ENCODE measurements around the gene TNFAIP8L2. TPM values are rescaled to one million over a fixed set of nuclear protein-coding genes. Genes with fewer than 3 reads are reported as not detected.

TNFAIP8L2 gene
- total and polyA plus RNA-seq, 2 of the 8 experiments (the other 6 are each of a cell fraction or from before 2014, with no cell fraction given), result not detected

DNA sequence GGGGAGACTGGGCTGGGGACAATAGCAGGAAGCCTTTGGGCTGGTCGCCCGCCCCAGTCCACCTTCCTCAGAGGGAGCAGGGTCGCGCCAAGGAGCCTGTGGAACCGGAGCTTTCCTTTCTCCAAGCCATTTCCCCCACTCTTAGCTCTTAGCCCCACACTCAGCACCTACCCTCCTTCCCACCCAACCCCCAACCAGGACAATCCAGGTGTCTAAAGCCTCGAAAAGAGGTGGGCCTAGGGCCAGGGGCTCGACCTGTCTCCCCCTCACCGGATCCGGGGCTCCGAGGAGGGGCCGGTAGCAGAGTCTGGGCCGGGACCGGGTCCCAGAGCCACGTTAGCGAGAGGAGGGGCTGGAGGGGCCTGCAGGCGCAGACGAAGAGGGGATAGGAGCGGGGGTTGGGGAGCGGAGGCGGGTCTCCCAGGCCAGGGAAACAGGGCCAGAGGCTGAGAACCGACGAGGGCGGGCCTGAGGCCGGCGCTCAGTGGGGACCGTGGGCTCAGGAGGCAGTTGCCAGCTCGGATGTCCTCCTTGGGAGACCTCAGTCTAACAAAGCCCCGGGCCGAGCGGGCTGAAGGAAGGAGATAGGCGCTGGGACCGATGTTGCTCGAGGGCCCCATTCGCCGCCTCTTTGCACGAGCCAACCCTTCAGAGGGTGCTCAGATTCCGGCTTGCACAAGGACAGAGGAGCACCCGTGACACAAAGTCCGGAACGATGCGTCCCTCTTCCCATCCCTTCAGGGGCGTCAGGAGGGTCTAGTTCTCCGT lies 11.0 kb upstream of the TNFAIP8L2 start (continued):
- TF ChIP-seq CTBP2 (IDR thresholded peaks at IDR 0.05; ENCODE audit: borderline replicate concordance, insufficient read depth, insufficient read length, low read length) (no peak), SIRT6 (IDR thresholded peaks at IDR 0.05; ENCODE audit: low read length) (no peak), SAP30 (IDR thresholded peaks at IDR 0.05; ENCODE audit: insufficient read depth, insufficient replicate concordance, low read length) (peak; percentile 26), CEBPB (IDR thresholded peaks at IDR 0.05; ENCODE audit: low read depth, low read length) (no peak)

Data from H1 (cell line).